GM12873 (cell line): Measurements from ENCODE around the gene BTN1A1.

Experiments used
- TF ChIP-seq, protein P1 (sequence below): IDR thresholded peaks from 2 replicates; pipeline ENCODE4 v1.5.1; 2012; ENCODE audit warnings: low read depth, mild to moderate bottlenecking, moderate library complexity, low read length, control low read depth; ENCODE audit not compliant: insufficient read depth; ENCODE audit errors: missing control alignments

The BTN1A1 gene, protein sequence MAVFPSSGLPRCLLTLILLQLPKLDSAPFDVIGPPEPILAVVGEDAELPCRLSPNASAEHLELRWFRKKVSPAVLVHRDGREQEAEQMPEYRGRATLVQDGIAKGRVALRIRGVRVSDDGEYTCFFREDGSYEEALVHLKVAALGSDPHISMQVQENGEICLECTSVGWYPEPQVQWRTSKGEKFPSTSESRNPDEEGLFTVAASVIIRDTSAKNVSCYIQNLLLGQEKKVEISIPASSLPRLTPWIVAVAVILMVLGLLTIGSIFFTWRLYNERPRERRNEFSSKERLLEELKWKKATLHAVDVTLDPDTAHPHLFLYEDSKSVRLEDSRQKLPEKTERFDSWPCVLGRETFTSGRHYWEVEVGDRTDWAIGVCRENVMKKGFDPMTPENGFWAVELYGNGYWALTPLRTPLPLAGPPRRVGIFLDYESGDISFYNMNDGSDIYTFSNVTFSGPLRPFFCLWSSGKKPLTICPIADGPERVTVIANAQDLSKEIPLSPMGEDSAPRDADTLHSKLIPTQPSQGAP

DNA sequence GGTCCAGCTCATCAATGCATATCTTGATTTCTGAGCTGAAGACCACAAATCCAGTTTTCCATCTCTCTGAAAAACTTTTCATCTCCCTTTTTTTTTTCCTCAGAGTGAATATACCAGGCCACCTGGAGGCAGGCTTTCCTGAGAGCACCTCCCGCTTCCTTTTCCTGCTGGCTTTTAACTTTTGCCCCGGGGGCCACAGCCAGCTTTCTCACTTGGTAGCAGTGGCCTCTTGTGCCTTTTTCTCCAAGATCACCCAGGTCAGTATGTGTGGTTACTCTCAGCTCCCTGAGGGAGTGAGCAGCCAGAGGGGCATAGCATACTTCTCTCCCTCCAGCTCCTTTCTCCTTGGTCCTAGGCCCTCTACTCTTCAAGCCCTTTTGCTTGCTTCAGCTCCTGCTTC is at the start of gene BTN1A1:
Gene BTN1A1 (plus strand): TSS at position 202 of the 400 bp plus-strand sequence. CDS start 984 bp downstream, outside the sequence.
- TF ChIP-seq, protein P1, sequence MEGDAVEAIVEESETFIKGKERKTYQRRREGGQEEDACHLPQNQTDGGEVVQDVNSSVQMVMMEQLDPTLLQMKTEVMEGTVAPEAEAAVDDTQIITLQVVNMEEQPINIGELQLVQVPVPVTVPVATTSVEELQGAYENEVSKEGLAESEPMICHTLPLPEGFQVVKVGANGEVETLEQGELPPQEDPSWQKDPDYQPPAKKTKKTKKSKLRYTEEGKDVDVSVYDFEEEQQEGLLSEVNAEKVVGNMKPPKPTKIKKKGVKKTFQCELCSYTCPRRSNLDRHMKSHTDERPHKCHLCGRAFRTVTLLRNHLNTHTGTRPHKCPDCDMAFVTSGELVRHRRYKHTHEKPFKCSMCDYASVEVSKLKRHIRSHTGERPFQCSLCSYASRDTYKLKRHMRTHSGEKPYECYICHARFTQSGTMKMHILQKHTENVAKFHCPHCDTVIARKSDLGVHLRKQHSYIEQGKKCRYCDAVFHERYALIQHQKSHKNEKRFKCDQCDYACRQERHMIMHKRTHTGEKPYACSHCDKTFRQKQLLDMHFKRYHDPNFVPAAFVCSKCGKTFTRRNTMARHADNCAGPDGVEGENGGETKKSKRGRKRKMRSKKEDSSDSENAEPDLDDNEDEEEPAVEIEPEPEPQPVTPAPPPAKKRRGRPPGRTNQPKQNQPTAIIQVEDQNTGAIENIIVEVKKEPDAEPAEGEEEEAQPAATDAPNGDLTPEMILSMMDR: no peak

DNA sequence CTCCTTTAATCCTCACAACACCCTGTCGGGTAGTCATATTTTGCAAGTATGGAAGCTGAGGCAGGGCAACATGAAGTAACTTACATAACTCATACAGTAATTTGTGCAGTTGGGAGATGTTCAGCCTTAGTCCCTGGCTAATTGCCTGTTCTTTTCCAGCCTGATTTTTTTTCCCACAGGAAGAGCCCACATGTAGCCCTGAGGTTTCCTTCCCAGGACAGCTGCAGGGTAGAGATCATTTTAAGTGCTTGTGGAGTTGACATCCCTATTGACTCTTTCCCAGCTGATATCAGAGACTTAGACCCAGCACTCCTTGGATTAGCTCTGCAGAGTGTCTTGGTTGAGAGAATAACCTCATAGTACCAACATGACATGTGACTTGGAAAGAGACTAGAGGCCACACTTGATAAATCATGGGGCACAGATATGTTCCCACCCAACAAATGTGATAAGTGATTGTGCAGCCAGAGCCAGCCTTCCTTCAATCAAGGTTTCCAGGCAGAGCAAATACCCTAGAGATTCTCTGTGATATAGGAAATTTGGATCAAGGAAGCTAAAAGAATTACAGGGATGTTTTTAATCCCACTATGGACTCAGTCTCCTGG is 47.4 kb upstream of the BTN1A1 start:
- TF ChIP-seq, protein P1: no peak

DNA sequence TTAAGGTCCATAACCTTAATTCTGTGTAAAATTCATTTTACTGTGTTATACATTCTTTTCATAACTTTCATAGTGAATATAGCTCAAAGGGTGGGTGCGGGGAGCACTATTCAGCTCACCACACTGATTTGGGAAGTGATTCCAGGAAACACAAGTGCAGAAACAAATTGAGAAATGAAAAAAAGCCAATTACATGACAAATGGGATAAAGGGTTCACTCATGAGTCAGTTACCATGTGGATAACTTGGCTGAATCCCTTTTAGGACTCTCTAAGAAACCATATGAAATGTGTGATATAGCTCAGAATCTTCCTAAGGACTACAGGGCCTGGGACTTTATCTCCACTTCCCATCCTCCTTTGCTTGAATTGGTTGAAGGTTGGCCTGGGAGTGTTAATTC is 45.5 kb upstream of the BTN1A1 start:
- TF ChIP-seq, protein P1: no peak

DNA sequence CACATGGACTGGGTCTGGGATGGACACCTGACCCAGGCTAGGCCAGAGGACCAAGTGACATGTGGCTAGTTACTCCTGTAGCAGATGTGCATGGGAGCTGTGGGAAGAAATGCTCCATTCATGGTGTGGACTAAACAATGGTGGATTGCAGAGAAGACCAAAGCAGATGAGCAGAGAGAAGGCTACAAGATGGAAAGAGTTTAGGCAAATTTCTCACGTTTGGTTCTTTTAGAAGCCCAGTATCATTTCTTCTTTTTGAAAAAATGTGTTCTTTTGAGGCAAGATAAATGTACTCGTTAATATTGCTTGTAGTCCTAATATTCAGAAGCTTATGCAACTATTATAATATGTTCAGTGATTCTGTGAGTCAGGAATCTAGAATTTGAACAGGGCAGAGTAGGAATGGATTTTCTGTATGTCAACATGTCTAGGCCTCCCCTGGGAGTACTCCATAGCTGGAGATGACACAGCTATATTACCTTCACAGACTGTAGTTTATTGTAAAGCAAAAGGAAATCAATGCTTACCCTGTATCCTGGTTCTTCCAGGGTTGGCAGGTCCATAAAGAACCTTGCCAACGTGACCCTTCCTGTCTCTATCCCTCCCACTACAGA is 44.6 kb upstream of the BTN1A1 start:
- TF ChIP-seq, protein P1: no peak

DNA sequence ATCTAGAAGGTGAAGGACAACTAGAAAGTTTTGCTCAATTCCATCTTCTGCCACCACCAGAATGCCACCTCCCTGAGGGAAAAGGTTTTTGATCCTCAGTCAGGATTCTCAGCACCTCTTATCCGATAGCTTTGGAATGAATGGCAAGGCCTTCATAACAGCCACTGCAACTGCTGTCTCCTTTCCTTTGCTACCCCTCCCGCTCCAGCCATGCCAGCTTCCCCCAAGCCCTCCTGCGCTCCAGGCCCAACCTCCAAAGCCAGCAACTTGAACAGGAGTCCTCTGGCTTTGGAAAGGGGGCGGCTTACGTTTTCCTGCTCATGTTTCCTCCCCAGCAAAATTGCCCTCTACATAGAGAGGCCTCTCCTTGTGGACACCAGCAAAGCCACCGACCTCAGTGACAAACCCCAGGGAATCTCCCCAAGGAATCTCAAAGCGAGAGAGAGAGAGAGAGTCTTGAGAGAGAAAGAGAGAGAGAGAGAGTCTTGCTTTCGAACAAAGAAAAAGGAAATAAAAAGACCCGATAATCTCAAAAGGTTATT is 42.8 kb upstream of the BTN1A1 start:
- TF ChIP-seq, protein P1: no peak

DNA sequence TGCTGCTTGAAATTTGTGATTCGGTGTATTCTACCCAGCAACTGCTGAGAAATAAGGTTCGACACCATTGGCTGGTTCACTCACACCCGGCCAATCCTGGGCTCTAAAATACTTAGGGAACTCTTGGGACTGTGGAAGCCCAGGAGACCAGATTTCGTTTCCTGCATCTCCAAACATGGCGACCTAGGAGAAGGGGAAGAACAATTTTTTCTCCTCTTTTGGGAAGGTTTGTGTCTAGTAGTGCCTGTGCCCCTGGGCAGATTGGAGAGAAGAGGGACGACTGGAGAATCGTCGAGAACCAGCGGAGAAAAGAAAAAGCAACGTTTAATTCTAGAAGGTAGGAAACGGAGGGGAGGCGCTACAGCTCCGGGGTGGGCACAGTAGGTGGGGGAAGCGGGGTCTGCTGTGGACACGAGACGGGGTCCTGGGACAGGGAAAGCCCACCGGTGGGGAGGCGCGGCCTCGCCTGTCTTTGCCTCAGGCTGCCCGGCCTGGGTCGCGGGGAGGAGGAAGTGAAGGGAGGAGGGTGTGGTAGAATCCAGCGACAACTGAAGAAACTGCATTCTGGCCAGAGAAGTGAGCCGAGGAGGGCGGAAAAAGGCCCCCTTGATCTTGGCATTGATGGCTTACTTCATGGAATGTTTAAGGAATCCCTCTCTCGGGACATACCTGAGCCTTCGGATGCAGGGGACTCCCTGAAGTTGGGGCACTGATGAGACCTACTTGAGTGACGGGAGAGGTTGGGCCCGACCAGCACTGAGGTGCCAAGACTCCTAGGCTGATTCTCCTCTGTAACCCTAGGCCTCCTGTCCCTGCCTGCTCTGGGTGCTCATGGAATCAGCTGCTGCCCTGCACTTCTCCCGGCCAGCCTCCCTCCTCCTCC is 42.1 kb upstream of the BTN1A1 start, which contains the start of gene BTN2A1:
Gene BTN2A1 (plus strand): TSS at position 150 of the 883 bp plus-strand sequence. CDS start 682 bp downstream, at position 832.
- TF ChIP-seq, protein P1: no peak
